H54 (cell line): ENCODE measurements around the gene NAP1L1.

ENCODE experiments used
- DNase-seq: peaks from one replicate; pipeline ENCODE4 v3.0.0; 2011; ENCODE audit warnings: low spot score, mixed read lengths; ENCODE audit not compliant: insufficient read length
- FAIRE-seq: peaks from 3 replicates; lab custom pipeline; 2011; peaks lifted over from hg19 to GRCh38; lab: Jason Lieb, UNC
- POLR2A ChIP-seq: IDR thresholded peaks from 2 replicates; pipeline ENCODE4 v1.6.1; 2011; ENCODE audit warnings: low read depth, mild to moderate bottlenecking, low read length

The NAP1L1 gene

GRCh38 chr12:76025601-76026575, 58.6 kb downstream of the NAP1L1 start:
- TF ChIP-seq POLR2A, result no peak
- DNase-seq, result no peak
- FAIRE-seq, result peak; percentile 86

- DNase-seq (no peak), FAIRE-seq (peak; percentile 93)
- no peak for TF ChIP-seq POLR2A
Measured at GRCh38 chr12:76024942-76025600, 59.4 kb downstream of the NAP1L1 start.

GRCh38 chr12:76024102-76024781, 60.2 kb downstream of the NAP1L1 start:
- no peak for FAIRE-seq
- no peak for TF ChIP-seq POLR2A
- no peak for DNase-seq

DNA sequence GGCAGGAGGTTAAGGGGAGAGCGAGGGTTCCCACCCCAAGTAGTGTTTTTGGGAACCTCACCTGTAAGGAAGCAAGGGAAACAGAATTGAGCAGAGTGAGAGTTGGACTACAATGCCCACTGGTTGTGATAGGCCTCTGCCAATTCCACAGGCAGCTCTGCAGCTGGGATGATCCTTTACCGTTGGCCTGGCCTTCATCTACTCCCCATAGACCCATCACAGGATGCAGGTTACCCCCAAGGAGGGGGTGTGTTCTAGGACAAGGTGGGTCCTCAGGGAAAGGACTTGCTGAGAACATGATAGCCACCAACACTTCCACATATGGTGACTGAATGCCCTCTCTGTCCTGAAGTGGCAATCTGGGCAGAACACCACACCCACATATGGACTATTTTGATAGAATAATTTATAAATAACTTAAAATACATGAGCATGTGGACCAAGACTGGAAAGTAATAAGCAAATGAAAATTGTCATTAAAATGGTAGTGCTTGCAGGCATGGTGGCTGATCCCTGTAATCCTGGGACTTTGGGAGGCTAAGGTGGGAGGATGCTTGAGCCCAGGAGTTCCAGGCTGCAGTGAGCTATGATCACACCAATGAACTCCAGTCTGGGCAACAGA, 61.3 kb downstream of the NAP1L1 start:
- TF ChIP-seq POLR2A, result no peak
- no peak for DNase-seq
- no peak for FAIRE-seq

- DNase-seq (no peak), FAIRE-seq (no peak)
Measured at GRCh38 chr12:76022506-76022905, 62.0 kb downstream of the NAP1L1 start.

DNA sequence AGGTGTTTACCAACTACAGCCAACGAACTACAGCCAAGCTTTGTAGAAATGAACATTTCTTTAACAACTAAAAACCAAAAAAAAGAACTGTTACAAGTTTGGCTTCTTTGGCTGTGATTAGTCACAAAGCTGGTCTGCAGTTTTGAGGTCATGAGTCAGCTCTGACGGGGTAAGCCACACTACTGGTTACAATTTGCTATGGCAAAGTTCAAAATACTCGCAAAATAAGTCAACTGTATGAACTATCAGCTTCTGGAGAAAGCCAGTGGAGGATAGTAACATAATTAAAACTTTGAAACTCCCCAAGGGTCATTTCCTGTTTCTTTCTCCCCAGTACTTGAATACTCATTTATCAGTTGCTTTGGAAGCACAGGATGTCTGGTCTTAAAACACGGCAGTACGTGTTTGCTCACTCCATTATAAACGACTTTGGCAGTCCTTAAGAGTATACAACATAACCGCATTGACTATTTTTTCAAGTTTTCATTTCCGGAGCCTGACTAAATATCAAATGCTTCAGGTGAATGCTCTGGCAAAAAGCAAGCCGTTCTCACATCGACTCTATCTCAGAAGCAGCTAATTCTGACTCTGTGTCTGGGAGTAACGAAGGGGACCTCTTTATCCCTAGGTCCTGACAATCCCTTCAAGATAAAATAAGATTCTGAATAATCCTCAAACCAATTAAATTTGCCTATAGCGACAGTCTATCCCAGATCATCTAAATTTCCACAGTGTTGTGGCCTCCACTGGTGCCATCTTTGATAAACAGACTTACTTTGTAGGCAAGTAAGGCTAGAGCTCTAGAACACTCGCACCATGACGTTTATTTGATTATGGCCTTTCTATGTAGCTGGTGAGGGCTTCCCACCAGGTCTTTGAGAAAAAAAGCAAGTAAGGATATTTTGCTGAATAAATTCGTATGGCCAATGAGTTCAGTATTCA, 63.5 kb downstream of the NAP1L1 start:
- peak; percentile 96 for FAIRE-seq
- no peak for TF ChIP-seq POLR2A
- DNase-seq, result no peak

More at GRCh38 chr12:76022506-76022905, 62.0 kb downstream of the NAP1L1 start:
- no peak for TF ChIP-seq POLR2A

GRCh38 chr12:76020281-76020680, 64.2 kb downstream of the NAP1L1 start:
- no peak for TF ChIP-seq POLR2A
- DNase-seq (no peak), FAIRE-seq (no peak)

GRCh38 chr12:76018672-76019071, 65.8 kb downstream of the NAP1L1 start:
- no peak for DNase-seq
- no peak for FAIRE-seq
- TF ChIP-seq POLR2A, result no peak

DNA sequence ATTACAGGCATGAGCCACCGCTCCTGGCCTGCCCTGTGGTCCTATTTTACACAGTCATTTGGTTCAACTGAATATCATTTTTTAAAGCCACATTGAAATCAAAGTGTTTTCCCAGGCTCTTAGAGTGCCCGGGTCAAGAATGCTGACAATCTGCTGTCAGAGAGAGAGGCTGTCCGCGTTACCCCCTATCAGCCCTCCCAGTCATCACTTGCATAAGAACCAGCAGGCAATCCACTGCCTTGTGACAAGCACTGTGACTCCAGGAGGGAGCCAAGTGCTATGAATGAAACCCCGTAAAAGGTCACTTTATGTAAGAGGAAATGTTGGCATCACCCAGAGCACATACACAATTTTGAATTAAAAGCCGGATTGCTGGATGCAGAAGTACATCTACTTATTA, 66.4 kb downstream of the NAP1L1 start:
- TF ChIP-seq POLR2A, result no peak
- DNase-seq, result no peak
- FAIRE-seq, result peak; percentile 62

DNA sequence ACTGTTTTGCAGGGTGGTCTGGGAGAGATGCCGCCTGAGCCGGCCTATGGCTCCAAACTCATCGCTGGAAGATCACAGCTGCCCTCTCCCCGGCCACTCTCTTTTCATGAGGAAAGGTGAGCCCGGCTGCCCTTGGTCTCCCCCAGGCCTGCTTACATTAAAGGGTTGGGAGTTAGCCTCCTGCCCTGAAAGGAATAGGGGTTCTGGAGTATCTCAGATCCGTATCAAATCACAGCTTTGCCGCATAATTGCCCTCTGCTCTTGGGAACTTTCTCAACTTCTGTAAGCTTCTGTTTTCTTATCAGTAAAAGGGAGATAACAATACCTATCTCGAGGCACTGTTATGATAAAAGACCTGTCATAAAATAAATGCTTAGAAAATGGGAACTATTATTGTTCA, 70.5 kb downstream of the NAP1L1 start:
- TF ChIP-seq POLR2A, result no peak
- FAIRE-seq, result no peak
- no peak for DNase-seq

- DNase-seq (no peak), FAIRE-seq (no peak)
- no peak for TF ChIP-seq POLR2A
Measured at GRCh38 chr12:76013603-76014002, 70.9 kb downstream of the NAP1L1 start.

GRCh38 chr12:76012644-76013043, 71.8 kb downstream of the NAP1L1 start:
- DNase-seq, result no peak
- no peak for FAIRE-seq
- TF ChIP-seq POLR2A, result no peak
